Measurements from ENCODE around the gene ASMTL.

ASMTL gene

GRCh38 chrX:1403228-1403627 is 49.5 kb downstream of the ASMTL start:
- no peak overlapping the region for H3K27ac ChIP-seq (ENCODE audit: low read length)
- DNase-seq (no peak), ATAC-seq (ENCODE audit: insufficient read depth, low read depth) (no peak)
- H3K9ac ChIP-seq (ENCODE audit: low read depth, low read length): no peak overlapping the region
- H4K20me1 ChIP-seq (ENCODE audit: insufficient read depth, low read length): peaks cover 7% of the 10 kb centered on the region
- no peak overlapping the region for H3K4me3 ChIP-seq (ENCODE audit: low read depth in 1 of 2, low read length in 2 of 2)
- TF ChIP-seq CTCF (IDR thresholded peaks at IDR 0.05; ENCODE audit: borderline replicate concordance, extremely low read depth, low read length, poor library complexity, severe bottlenecking): no peak
- no peak for TF ChIP-seq EZH2 (IDR thresholded peaks at IDR 0.05; ENCODE audit: borderline replicate concordance, low read depth, low read length, severe bottlenecking)
- H3K36me3 ChIP-seq (ENCODE audit: insufficient read depth, low read length): peaks cover 91% of the 10 kb centered on the region
- H3K27me3 ChIP-seq (ENCODE audit: insufficient read depth, low read length, poor library complexity): no peaks in the 10 kb centered on the region
- no peaks in the 10 kb centered on the region for H3K4me1 ChIP-seq (ENCODE audit: insufficient read depth, low read length)
- H3K79me2 ChIP-seq (ENCODE audit: insufficient read depth, low read length): peaks cover 5% of the 10 kb centered on the region; the same call in 1 of the 2 replicates
- no peaks in the 10 kb centered on the region for H3K9me3 ChIP-seq (ENCODE audit: insufficient read depth, low read length, severe bottlenecking)
- no peak overlapping the region for H2AFZ ChIP-seq (ENCODE audit: low read depth, low read length)
- H3K4me2 ChIP-seq (ENCODE audit: insufficient read depth, low read length): no peak overlapping the region

GRCh38 chrX:1401611-1402430 is 50.9 kb downstream of the ASMTL start:
- Histone ChIP-seq H3K4me2 (ENCODE audit: insufficient read depth, low read length) (no peak overlapping the region), H3K9ac (ENCODE audit: low read depth, low read length) (no peak overlapping the region), H2AFZ (ENCODE audit: low read depth, low read length) (no peak overlapping the region), H4K20me1 (ENCODE audit: insufficient read depth, low read length) (peaks cover 8% of the 10 kb centered on the region), H3K4me1 (ENCODE audit: insufficient read depth, low read length) (no peaks in the 10 kb centered on the region), H3K4me3 (ENCODE audit: low read depth in 1 of 2, low read length in 2 of 2) (no peak overlapping the region), H3K9me3 (ENCODE audit: insufficient read depth, low read length, severe bottlenecking) (no peaks in the 10 kb centered on the region), H3K79me2 (ENCODE audit: insufficient read depth, low read length) (peaks cover 5% of the 10 kb centered on the region), H3K27ac (ENCODE audit: low read length) (no peak overlapping the region), H3K36me3 (ENCODE audit: insufficient read depth, low read length) (peaks cover 92% of the 10 kb centered on the region), H3K27me3 (ENCODE audit: insufficient read depth, low read length, poor library complexity) (no peaks in the 10 kb centered on the region)
- TF ChIP-seq EZH2 (IDR thresholded peaks at IDR 0.05; ENCODE audit: borderline replicate concordance, low read depth, low read length, severe bottlenecking) (no peak), CTCF (IDR thresholded peaks at IDR 0.05; ENCODE audit: borderline replicate concordance, extremely low read depth, low read length, poor library complexity, severe bottlenecking) (no peak)
- DNase-seq (no peak), ATAC-seq (ENCODE audit: insufficient read depth, low read depth) (peak; percentile 20)

GRCh38 chrX:1400742-1401471 is 51.8 kb downstream of the ASMTL start:
- H3K4me2 ChIP-seq (ENCODE audit: insufficient read depth, low read length): no peak overlapping the region
- H3K27me3 ChIP-seq (ENCODE audit: insufficient read depth, low read length, poor library complexity): no peaks in the 10 kb centered on the region
- no peak overlapping the region for H3K9ac ChIP-seq (ENCODE audit: low read depth, low read length)
- no peaks in the 10 kb centered on the region for H3K9me3 ChIP-seq (ENCODE audit: insufficient read depth, low read length, severe bottlenecking)
- no peak overlapping the region for H2AFZ ChIP-seq (ENCODE audit: low read depth, low read length)
- no peak overlapping the region for H3K27ac ChIP-seq (ENCODE audit: low read length)
- peaks cover 92% of the 10 kb centered on the region for H3K36me3 ChIP-seq (ENCODE audit: insufficient read depth, low read length)
- ATAC-seq (ENCODE audit: insufficient read depth, low read depth) (peak; percentile 11; the same call in 1 of the 3 replicates), DNase-seq (no peak)
- H3K4me1 ChIP-seq (ENCODE audit: insufficient read depth, low read length): peaks cover under 1% of the 10 kb centered on the region; the same call in 1 of the 2 replicates
- peaks cover 18% of the 10 kb centered on the region for H4K20me1 ChIP-seq (ENCODE audit: insufficient read depth, low read length)
- H3K4me3 ChIP-seq (ENCODE audit: low read depth in 1 of 2, low read length in 2 of 2): no peak overlapping the region
- no peak for TF ChIP-seq EZH2 (IDR thresholded peaks at IDR 0.05; ENCODE audit: borderline replicate concordance, low read depth, low read length, severe bottlenecking)
- TF ChIP-seq CTCF (IDR thresholded peaks at IDR 0.05; ENCODE audit: borderline replicate concordance, extremely low read depth, low read length, poor library complexity, severe bottlenecking): no peak
- peaks cover 11% of the 10 kb centered on the region for H3K79me2 ChIP-seq (ENCODE audit: insufficient read depth, low read length)

All from DND-41 (cell line).